OCI-LY3 (cell line): ENCODE measurements around the gene CAV1.

Experiments
- H2AFZ ChIP-seq: fragments of 200-600, 300-600 bp; shearing (Covaris generic); 2 replicates; pipeline ENCODE4 v1.6.0; 2014; ENCODE audit warnings: antibody characterized with exemption, low read depth, low read length
- H3K27ac ChIP-seq: fragments of 200-600, 300-600 bp; sonication (generic); 2 replicates; pipeline ENCODE4 v1.5.1; 2014; ENCODE audit warnings: mild to moderate bottlenecking, low read length, moderate library complexity, mixed read lengths
- H3K27me3 ChIP-seq: fragments of 200-600, 300-600 bp; sonication (generic); 2 replicates; pipeline ENCODE4 v1.6.1; 2014; ENCODE audit warnings: low read depth, low read length, mixed read lengths
- H3K36me3 ChIP-seq: fragments of 200-600, 300-600 bp; sonication (generic); replicated peaks from 2 replicates; pipeline ENCODE3; 2014; ENCODE audit warnings: low read depth, low read length, mixed read lengths
- H3K4me1 ChIP-seq: fragments of 300-600, 200-600 bp; sonication (generic); 2 replicates; pipeline ENCODE4 v1.6.1; 2014; ENCODE audit warnings: low read length, mixed read lengths
- H3K4me2 ChIP-seq: fragments of 200-600, 300-600 bp; sonication (generic); 2 replicates; pipeline ENCODE4 v1.6.1; 2014; ENCODE audit warnings: low read length, mixed read lengths
- H3K4me3 ChIP-seq: fragments of 300-600, 200-600 bp; sonication (generic); 2 replicates; pipeline ENCODE4 v1.5.1; 2014; ENCODE audit warnings: antibody characterized with exemption, mild to moderate bottlenecking, low read length, moderate library complexity
- H3K79me2 ChIP-seq: fragments of 300-600, 200-600 bp; shearing (Covaris generic); 2 replicates; pipeline ENCODE4 v1.6.1; 2014; ENCODE audit warnings: mild to moderate bottlenecking, low read length, mixed read lengths
- H3K9ac ChIP-seq: fragments of 300-600, 200-600 bp; shearing (Covaris generic); 2 replicates; pipeline ENCODE4 v1.6.0; 2014; ENCODE audit warnings: mild to moderate bottlenecking, low read length, moderate library complexity
- H3K9me3 ChIP-seq: fragments of 200-600, 300-600 bp; shearing (Covaris generic); 2 replicates; pipeline ENCODE4 v1.6.1; 2014; ENCODE audit warnings: low read length, mixed read lengths; ENCODE audit not compliant: insufficient read depth
- H4K20me1 ChIP-seq: fragments of 200-600, 300-600 bp; sonication (generic); 2 replicates; pipeline ENCODE4 v1.6.1; 2016; ENCODE audit warnings: low read length, mixed read lengths; ENCODE audit not compliant: insufficient read depth
- EZH2phosphoT487 ChIP-seq: fragments of 200-600 bp; shearing (Covaris generic); IDR thresholded peaks from 2 replicates; pipeline ENCODE4 v1.6.1; 2018; ENCODE audit warnings: antibody characterized with exemption, mixed run types, low read depth
- TF ChIP-seq, protein P1 (sequence below): fragments of 200-600, 300-600 bp; sonication (generic); IDR thresholded peaks from 2 replicates; pipeline ENCODE4 v1.5.1; 2014; ENCODE audit warnings: antibody characterized with exemption, low read length, low read depth

The CAV1 gene

GRCh38 chr7:116540743-116541142, 15.9 kb downstream of the CAV1 start:
- Histone ChIP-seq H3K9me3 (no peaks in the 10 kb centered on the region), H2AFZ (no peak overlapping the region), H3K4me3 (no peak overlapping the region), H3K36me3 (peaks cover 30% of the 10 kb centered on the region), H3K79me2 (no peaks in the 10 kb centered on the region), H3K27ac (no peak overlapping the region), H3K4me2 (no peak overlapping the region), H4K20me1 (no peaks in the 10 kb centered on the region), H3K4me1 (no peaks in the 10 kb centered on the region), H3K9ac (no peak overlapping the region), H3K27me3 (no peaks in the 10 kb centered on the region)
- TF ChIP-seq, protein P1, sequence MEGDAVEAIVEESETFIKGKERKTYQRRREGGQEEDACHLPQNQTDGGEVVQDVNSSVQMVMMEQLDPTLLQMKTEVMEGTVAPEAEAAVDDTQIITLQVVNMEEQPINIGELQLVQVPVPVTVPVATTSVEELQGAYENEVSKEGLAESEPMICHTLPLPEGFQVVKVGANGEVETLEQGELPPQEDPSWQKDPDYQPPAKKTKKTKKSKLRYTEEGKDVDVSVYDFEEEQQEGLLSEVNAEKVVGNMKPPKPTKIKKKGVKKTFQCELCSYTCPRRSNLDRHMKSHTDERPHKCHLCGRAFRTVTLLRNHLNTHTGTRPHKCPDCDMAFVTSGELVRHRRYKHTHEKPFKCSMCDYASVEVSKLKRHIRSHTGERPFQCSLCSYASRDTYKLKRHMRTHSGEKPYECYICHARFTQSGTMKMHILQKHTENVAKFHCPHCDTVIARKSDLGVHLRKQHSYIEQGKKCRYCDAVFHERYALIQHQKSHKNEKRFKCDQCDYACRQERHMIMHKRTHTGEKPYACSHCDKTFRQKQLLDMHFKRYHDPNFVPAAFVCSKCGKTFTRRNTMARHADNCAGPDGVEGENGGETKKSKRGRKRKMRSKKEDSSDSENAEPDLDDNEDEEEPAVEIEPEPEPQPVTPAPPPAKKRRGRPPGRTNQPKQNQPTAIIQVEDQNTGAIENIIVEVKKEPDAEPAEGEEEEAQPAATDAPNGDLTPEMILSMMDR: no peak
- no peak for TF ChIP-seq EZH2phosphoT487

- no peak overlapping the region for H3K4me2 ChIP-seq
- H3K9ac ChIP-seq: no peak overlapping the region
- H3K4me1 ChIP-seq: no peaks in the 10 kb centered on the region
- no peak overlapping the region for H2AFZ ChIP-seq
- H4K20me1 ChIP-seq: no peaks in the 10 kb centered on the region
- H3K27ac ChIP-seq: no peak overlapping the region
- H3K79me2 ChIP-seq: no peaks in the 10 kb centered on the region
- H3K9me3 ChIP-seq: no peaks in the 10 kb centered on the region
- H3K4me3 ChIP-seq: no peak overlapping the region
- no peaks in the 10 kb centered on the region for H3K27me3 ChIP-seq
- TF ChIP-seq, protein P1: no peak
- TF ChIP-seq EZH2phosphoT487: no peak
- H3K36me3 ChIP-seq: peaks cover 23% of the 10 kb centered on the region
These were observed 17.1 kb downstream of the CAV1 start for GRCh38 chr7:116541951-116542350.

- no peaks in the 10 kb centered on the region for H4K20me1 ChIP-seq
- no peaks in the 10 kb centered on the region for H3K27me3 ChIP-seq
- no peaks in the 10 kb centered on the region for H3K79me2 ChIP-seq
- H3K36me3 ChIP-seq: peaks cover 16% of the 10 kb centered on the region
- no peak overlapping the region for H3K4me3 ChIP-seq
- H2AFZ ChIP-seq: no peak overlapping the region
- H3K27ac ChIP-seq: no peak overlapping the region
- no peaks in the 10 kb centered on the region for H3K9me3 ChIP-seq
- no peak overlapping the region for H3K4me2 ChIP-seq
- H3K9ac ChIP-seq: no peak overlapping the region
- TF ChIP-seq EZH2phosphoT487: no peak
- TF ChIP-seq, protein P1: no peak
- peaks cover 2% of the 10 kb centered on the region; the same call in 1 of the 2 replicates for H3K4me1 ChIP-seq
These were observed 17.8 kb downstream of the CAV1 start for GRCh38 chr7:116542618-116543017.

DNA sequence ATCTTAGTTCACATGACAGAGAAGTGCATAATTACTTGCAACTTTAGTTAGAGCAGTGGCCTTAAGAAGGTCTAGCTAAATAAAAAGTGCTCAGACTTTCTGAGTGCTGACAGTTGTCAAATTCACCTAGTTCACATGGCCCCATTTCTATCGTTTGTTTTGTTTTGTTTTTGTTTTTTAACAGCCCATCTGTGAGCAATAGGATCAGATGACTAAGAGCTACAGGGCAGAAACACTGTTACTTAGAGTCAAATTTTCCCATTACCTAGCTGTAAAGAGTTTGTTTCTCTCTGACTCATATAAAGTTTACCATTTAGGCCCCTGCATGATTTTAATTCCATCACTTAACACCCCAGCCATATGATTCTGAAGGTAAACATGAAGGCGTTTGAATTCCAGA, 18.8 kb downstream of the CAV1 start:
- no peak overlapping the region for H3K9ac ChIP-seq
- H3K9me3 ChIP-seq: no peaks in the 10 kb centered on the region
- peaks cover 6% of the 10 kb centered on the region for H3K36me3 ChIP-seq
- no peak overlapping the region for H3K4me2 ChIP-seq
- peaks cover 12% of the 10 kb centered on the region for H3K4me1 ChIP-seq
- H3K27me3 ChIP-seq: no peaks in the 10 kb centered on the region
- no peak overlapping the region for H3K27ac ChIP-seq
- no peak overlapping the region for H3K4me3 ChIP-seq
- H2AFZ ChIP-seq: no peak overlapping the region
- no peaks in the 10 kb centered on the region for H4K20me1 ChIP-seq
- TF ChIP-seq, protein P1: no peak
- TF ChIP-seq EZH2phosphoT487: no peak
- H3K79me2 ChIP-seq: no peaks in the 10 kb centered on the region
